Measurements from ENCODE around the gene FAM107A.

- TF ChIP-seq CTCF (conservative IDR thresholded peaks at IDR 0.05): no peak
- TF ChIP-seq ZFX (IDR thresholded peaks at IDR 0.05): no peak
Observed at GRCh38 chr3:58563386-58564035, 13.7 kb downstream of the FAM107A start.
